ENCODE data around the gene ABLIM1.

The ABLIM1 gene

DNA sequence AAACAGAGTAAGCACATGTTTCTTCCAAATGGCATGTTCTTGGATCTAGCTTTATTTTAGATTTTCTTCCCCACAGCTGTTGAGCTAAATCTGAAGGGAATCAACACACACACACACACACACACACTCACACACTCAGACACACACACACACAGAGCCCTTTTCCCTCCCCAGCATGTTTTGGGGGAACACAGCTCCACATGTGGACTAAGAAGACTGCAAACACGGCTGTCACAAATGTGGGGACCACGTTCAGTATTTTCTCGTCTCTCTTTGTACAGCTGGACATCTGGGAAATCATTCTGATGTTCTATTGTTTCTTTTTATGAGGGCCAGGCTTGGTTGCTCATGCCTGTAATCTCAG is 116.3 kb downstream of the ABLIM1 start:
- DNase-seq, result no peak

DNA sequence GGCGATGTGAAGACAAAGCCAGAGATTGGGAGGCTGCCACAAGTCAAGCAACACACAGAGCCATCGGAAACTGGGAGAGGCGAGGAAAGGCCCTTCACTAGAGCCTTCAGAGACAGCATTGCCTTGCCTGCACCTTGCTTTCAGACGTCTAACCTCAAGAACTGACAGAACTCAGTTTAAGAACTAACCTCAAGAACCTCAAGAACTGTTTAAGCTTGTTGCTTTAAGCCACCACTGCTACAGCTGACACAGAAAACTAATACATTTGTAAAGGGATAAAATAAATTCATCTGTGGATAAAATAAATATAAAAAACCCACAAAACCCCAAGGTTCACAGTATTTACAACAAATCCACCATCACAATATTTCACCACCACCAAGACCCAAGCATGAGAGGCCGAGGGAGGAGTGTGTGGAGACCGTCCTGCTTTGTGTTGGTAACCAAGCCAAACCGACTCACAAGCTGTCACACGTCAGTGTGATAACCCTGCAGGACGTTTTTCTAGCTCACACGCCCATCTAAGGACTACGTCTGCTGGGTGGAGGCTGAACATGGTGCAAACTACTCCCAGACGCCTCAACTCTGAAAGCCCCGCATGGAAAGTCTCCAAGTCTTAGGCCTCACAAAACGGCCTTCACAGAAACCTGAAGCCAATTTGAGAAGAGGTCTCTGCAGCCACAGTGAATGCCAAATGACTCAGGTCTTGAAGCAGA is 116.8 kb downstream of the ABLIM1 start:
- no peak for DNase-seq

DNA sequence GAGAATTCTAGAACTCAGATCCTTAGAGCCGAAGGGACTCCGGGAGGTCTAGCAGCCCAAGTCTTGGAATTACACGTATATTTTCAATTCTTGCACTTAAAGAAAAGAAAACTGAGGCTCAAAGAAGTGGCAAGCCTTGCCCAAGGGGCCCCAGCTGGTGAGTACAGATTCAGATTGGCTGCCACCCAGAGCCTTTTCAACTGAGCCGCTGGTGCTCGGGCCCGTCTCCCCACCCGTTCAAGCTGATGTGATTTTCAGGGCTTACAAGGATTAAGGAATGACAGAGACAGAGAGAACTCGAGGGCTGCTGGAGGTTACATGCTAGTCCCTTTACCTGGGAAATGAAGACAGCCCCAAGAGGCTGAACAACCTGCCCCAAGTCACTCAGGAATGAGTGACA is 117.8 kb downstream of the ABLIM1 start:
- DNase-seq, result no peak

DNA sequence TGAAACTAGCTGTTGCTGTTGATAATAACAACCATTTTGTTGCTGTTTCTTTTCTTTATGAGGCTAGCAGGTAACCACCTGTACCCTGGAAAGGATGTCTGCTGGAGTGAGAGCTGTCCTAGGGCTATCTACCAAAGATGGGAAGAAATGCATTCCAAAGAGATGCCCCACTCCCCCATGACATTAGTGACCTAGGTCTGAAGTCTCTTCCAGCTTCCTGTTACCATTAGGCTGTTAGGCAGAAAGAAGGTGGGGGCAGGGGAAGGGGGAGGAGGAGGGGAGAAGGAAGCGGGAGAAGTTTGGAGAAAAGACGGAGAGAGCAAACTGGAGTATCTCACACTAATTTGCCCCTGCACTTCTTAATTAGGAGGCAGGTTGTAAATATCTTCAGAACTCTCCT is 118.5 kb downstream of the ABLIM1 start:
- DNase-seq, result no peak

DNA sequence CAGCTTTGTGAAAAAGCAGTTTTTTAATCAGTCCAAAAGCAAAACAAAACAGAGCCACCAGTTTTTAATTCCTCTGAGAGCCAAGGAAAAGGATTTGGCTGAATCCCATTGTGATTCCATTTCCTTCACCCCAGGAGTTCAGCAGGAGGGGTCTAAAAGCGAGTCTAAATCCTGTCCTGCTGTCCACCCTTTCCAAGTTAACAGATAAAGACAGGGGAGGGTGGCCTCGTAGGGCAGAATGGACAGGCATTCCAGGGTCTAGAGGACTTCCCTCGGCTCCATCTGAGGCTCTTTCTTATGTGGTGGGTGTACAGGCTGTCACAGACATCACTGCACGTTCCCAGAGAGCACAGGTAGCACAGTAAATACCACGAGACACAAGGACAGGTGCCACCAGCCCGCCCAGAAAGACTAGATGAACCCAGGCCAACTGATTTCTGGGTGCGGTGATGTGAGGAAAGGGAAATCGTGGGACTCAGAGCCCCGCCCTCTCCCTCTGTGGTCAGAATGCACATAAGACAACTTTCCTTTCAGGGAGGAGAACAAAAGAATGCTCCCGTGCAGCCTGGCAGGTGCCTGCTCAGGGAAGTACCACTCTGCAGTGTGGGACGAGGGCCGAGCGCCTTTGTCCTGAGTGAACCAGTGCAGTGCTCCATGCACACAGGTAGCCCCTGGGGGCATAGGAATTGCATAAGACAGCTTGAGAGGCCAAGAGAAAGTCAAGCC is 119.7 kb downstream of the ABLIM1 start:
- no peak for DNase-seq

DNA sequence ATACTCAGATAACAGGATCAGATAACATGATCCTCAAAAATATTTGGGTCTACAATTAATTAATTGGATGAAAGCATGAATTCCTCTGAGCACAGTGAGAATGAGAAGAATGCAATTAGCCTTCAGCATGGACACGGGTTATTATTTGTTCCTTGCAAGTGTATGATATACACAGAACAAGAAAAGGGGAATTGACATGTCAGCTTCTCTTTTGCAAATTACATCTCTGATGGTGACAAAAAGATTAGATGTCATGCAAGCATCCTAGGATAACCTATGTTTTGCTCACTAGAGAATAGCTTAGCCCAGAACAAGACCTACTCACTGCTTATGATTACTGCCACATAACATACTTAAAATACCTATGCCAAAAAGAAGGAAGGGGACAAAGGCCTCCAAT is 120.3 kb downstream of the ABLIM1 start:
- DNase-seq, result no peak

DNA sequence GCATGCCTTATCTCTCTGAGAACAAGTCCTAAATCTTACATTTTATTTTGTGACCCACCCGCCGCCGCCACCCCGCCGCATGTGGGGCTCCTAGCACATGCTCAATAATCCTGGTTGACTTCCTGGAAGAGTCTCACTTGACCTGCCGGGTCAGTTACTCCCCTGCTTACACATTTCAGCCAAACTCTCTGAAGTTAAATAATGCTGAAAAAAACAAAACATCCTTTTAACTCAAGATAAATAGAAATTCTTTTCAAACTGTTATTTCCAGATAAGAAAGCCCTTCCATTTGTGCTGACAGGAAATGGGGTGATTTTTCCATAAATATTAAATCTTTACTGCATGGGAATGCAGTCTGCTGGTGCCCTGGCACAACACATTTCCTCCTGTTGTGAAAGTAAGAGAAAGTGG is 123.5 kb downstream of the ABLIM1 start:
- DNase-seq, result no peak

DNA sequence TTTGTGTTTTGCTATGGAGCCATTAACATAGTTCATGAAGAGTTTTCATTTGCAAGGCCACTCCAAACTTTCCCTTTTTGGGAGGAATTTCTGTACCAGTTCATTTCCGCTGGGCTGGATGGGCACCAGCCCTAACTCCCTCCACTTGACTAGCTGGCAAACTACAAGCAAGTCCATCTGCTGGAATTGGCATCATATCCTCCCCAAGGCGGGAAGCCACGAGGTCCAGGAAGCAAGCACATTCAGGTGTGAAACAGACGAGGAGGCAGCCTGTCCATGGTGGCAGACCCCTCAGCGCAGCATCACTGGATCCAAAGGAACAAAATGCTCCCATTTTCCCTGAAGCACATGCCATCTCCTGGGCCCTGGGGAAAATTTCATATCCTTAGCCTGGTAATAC is 125.8 kb downstream of the ABLIM1 start:
- no peak for DNase-seq

DNA sequence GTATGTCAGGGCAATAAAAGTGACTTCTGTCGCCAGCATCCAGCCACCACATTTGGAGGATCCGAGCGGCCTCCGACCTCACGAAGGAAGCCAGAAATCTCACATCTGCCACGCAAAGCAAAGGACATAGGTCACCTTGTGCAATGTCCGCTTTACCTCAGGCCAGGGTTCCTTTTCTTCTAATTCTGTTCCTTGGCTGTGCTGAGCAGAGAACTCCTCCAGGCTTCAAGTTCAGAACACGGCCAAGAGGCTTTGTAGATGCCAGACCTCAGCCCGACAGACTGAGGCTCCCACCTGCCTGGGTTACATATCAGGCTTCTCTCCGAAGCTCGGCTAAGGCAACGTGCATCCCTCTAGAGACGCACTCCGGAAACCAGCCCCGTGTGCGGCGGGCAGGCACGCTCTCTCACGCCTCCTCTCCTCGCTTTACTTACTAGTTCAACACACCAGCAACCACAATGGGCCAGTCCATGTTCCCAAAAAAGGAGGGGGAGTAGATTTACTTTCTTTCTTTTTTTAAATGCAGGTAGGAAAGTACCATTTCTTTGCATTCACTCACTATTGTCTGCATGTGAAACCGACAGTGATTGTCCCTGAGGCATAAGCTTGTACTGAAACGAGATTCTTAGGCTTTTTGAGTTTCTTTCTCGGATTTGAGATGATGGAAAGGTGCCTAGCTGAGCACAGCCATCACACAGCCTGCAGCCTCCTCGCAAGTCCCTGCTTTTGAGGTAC is 131.4 kb downstream of the ABLIM1 start:
- DNase-seq, result peak; percentile 7

DNA sequence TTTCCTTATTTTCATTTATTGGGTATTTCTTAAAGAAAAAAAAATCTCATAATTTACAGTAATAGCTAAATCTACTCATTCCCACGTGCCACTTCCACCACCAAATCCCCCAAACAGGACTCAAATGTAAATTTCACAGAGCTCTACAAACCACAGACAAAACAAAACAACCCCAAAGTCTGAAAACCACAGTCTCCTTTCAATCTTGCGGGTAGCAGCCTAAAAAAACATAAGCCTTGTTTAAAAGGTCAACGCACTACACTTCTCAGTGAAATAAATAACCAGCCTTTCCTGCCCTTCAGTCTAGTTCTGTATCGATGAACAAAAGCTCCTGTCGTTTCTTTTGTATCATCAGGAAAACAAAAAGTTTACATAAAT is 132.0 kb downstream of the ABLIM1 start:
- no peak for DNase-seq

DNA sequence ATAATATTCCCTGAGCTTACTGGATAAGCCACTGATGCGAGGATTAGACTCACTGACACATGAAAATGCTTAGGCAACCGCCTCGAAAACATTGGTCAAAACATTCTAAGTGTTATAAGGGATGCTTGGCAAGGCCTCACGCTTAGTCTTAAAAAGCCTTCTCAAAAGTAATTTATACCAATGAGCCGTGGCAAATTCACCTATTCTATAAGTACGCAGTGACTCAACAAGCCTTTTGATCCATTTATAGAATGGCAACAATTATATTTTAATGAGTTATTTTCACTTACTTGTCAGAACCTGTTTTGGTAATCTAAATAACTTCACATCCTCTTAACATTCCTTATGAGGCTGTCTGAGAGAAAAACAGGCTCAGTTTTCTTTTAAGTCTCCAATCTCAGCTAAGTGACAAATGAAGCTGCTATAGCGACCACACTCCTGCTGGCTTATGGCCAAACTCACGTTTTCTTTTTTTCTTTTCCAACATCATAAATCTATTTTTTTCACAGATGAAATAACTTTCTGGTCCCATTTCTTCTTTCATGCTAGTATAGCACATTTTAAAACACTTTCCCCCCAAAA is 132.6 kb downstream of the ABLIM1 start:
- no peak for DNase-seq

DNA sequence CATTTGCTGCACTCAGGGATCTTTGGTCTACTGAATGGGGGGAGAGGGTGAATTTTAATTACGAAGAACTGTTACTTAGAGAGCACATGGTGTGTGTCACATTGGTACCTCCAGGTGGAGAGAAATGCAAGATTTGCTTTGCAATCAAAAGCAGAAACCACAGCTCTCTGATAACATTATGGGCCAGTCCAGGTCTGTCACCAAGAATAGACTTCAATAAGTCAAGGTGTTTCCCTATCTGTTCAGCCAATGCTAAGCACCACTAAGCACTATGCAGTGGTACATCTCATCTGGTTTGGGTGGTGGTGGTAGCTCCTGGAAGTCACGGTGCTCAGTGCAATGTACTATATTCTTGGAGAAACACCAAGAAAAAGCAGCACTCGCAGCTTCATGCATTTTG is 134.2 kb downstream of the ABLIM1 start:
- DNase-seq, result no peak

DNA sequence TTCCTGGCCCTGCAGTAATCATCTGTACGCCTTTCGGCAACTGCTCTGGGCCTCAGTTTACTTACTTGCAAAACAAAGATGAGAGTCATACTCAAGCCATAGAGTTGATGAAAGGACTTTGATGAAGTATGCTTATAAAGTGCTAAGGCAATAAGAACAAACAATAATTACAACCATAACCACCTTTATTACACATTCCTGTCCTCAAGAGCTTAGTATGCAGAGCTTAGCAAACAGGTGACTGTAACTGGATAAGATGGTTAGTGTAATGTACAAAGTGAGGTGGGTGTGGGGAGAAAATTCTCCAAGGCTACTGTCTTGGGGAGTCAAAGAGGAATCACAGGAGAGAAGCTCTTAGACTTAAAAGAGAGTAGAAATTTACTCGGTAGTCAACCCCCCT is 136.8 kb downstream of the ABLIM1 start:
- no peak for DNase-seq

DNA sequence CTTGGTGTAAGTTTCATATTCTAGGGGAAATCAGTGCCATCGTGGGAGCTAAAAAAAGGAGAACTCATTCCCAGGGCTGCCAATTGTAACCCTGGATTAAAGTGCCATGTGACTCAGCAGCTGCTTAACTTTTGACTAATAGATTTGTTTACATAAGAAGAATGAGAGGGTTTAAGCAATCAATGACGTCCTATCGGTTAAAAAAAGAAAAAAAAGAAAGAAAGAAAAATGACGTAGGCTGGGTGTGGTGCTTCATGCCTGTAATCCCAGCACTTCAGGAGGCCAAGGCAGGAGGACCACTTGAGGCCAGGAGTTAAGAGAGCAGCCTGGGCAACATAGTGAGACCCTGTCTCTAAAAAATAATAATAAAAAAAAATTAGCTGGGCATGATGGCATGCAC is 137.6 kb downstream of the ABLIM1 start:
- DNase-seq, result peak; percentile 55

DNA sequence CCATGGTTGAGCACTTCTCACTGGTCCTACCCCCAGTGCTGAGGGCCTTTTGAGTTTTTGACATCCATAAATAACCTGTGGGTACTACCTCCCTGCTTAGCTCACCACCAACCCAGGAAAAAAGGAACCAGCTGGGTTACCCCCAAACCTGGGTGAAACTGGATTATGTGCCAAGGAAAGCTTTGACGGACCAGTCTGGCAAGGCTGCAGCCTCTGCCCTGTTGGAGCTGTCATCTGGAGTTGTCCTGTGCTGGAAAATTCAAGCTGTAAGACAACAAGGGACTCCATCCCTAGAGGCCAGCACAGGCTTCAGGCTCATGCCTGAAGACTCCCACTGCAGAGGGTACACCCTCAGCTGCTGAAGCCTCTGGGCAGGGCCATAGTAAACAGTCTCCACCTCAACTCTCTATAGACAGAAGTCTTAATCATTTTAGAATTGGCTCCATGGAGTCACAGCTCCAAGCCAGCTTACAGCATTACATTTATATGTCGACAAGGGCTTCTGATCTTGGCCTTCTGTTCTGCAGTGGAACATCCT is 138.2 kb downstream of the ABLIM1 start:
- DNase-seq, result no peak

DNA sequence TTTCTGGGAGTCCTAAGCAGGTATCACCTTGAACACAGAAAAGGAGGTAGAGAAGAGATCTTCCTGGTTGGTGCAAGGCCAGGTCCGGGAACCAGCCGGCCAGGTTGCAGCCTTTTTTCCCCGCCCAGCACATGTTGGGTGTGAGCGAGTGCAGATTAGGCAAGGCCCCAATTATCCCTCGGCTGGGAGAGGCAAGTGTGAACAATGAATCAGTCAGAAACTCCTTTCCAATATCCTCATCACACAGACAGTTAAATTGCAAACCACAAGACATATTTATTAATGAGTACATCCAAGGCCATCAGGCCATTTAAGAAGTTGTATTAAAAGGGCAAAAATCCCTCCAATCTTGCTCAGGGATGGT is 138.8 kb downstream of the ABLIM1 start:
- no peak for DNase-seq

DNA sequence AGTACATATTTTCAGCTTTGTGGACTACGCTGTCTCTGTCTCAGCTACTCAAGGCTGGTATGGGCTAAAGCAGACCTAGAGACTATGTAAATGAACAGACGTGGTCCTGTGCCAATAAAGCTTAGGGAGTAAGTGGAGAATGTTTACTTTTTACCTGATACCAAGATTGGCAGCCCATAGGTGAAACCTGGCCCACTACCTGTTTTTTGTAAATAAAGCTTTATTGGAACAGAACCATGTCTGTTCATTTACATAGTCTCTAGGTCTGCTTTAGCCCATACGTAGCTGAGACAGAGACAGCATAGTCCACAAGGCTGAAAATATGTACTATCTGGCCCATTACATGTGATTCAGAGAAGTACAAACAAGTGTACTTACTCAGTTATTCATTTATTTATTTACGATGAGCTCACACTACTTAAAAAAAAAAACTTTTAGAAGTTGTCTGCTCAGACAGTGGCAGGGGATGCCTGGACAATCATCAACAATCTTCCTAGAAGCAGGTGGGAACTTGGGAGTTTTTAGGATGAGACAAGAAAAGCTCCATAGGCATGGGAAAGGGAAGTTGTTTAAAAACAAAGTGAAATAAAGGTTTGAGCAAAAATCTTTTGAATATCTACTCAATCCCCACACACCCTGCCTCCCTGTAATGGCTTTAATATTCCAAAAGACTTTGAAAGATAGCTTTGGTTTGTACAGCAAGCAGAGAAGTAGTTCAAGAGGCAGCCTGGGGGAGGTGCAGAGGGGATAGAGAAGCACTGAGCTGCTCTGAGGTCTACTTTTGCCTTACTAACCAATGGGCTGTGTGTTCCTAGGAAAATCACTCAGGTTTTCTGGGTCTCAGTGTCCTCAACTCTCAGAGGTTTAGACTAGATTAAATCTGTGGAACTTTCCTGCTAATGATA is 139.4 kb downstream of the ABLIM1 start:
- DNase-seq, result no peak

DNA sequence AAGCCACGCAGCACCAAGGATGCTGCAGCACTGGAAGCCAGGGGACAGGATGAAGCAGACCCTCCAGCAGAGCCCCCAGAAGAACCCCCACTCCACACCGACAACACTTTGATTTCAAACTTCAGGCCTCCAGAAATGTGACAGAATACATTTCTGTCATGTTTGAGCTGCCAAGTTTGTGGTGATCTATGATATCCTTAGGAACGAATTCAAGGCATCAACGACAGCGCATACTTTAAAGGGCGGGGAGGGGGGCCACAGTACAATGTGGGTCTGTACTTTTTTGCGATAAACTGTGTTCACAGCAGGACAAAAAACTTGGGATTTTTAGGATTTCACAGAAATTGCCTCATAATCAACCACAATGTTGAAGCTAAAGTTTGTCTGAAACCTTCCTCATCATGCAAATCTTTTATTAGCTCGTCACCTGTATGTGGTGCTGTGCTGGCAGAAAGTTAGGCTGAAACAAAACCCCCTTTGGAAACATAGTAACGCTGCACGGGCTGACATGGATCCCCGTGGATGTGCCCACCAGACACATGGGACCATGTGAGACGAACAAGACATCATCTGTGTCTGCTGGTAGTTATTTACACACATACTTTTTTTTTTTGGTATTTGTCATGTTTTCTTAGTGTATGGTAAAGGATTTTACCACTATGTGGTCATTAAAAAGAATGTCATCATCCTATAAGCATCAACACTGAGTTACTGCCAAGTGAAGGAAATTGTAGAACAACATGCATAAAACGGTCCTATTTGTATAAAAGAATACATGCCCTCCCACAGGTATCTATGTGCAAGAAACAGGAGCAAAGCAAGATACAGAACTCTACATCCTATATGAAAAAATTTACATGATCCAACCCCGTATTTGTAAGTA is 140.5 kb downstream of the ABLIM1 start:
- no peak for DNase-seq

DNA sequence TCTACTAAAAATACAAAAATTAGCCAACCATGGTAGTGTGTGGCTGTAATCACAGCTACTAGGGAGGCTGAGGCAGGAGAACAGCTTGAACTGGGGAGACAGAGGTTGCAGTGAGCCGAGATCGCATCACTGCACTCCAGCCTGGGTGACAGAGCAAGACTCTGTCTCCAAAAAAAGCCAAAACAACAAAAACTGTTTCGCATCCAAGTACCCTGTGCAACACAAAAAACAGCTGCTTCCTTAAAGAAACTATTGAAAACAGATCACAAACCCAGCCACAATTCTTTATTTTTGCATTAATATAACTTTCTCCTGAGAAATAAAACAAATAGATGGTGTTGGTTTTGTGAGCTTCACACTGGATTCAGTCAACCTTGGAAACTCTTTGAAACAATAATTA is 141.7 kb downstream of the ABLIM1 start:
- DNase-seq, result no peak

DNA sequence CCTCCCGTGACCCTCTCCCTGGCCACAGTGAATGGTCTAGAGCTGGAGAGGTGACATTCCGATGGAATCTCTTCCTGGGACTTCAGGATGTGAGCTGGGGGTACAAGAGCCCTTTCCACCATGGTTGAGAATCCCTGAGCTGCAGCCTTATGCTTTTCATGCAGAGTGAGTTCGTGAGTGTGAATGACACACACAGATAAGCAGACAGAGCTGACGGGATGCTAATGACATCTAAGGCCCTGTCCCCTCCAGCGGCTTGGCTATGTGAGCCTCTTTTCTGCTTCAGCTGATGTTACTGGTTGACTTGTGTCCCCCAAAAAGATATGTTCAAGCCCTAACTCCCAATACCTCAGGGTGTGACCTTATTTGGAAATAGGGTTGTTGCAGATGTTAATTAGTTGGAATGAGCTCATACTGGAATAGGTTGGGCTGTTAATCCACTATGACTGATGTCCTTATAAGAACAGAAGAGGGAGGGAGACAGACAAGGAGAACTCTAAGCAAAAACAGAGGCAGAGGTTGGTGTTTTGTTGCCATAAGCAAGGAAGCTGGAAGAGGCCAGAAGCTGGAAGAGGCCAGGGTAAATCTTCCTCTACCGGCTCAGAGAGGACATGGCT is 142.7 kb downstream of the ABLIM1 start:
- no peak for DNase-seq

DNA sequence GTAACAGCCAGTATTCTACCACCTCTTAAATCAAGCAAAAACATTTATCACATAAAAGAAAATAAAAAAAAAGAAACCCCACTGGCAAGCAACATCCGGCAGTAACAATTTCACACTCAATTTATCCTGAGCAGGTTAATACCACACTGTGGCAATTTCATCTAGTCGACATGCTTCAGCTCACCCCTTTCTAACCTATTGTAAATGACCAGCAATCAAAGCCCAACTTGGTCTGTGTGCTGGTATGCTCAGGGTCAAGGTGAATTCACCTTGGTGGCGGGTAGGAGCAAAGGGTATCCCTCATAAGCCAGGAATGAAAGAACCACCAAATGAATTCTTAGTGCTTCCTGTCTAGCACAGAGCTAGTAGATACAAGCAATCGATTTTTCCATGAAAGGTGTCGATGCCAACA is 144.7 kb downstream of the ABLIM1 start:
- DNase-seq, result no peak

All from MV-4-11 (cell line).